DOHH2 (cell line): Measurements from ENCODE around the gene PDGFC.

Source experiments
- H3F3A ChIP-seq: fragments of 200-600 bp; sonication (generic), shearing (Covaris generic); 2 replicates; pipeline ENCODE4 v1.6.0; 2016; ENCODE audit warnings: antibody characterized with exemption, mild to moderate bottlenecking; ENCODE audit not compliant: control insufficient read depth, insufficient read depth
- H3K27ac ChIP-seq: fragments of 200-600 bp; sonication (generic); 2 replicates; pipeline ENCODE4 v1.5.1; 2014; ENCODE audit warnings: low read depth, mild to moderate bottlenecking, low read length, moderate library complexity
- H3K27me3 ChIP-seq: fragments of 200-600 bp; sonication (generic); 2 replicates; pipeline ENCODE4 v1.6.1; 2014; ENCODE audit warnings: mild to moderate bottlenecking, low read length, mixed read lengths; ENCODE audit not compliant: control insufficient read depth
- H3K36me3 ChIP-seq: fragments of 200-600 bp; sonication (generic); 2 replicates; pipeline ENCODE4 v1.6.1; 2014; ENCODE audit warnings: mild to moderate bottlenecking, low read length, moderate library complexity, mixed read lengths; ENCODE audit not compliant: control insufficient read depth
- H3K4me1 ChIP-seq: fragments of 200-600 bp; sonication (generic); 2 replicates; pipeline ENCODE4 v1.6.1; 2014; ENCODE audit warnings: mild to moderate bottlenecking, low read length, mixed read lengths; ENCODE audit not compliant: control insufficient read depth
- H3K4me2 ChIP-seq: fragments of 200-600 bp; sonication (generic); 2 replicates; pipeline ENCODE4 v1.6.0; 2014; ENCODE audit warnings: mild to moderate bottlenecking, low read length, moderate library complexity
- H3K4me3 ChIP-seq: fragments of 200-600 bp; sonication (generic); 2 replicates; pipeline ENCODE4 v1.5.1; 2014; ENCODE audit warnings: mild to moderate bottlenecking, low read length, mixed read lengths
- H3K79me2 ChIP-seq: fragments of 200-600 bp; sonication (generic); 2 replicates; pipeline ENCODE4 v1.6.1; 2014; ENCODE audit warnings: mild to moderate bottlenecking, low read length, mixed read lengths; ENCODE audit not compliant: control insufficient read depth
- H3K9me2 ChIP-seq: fragments of 200-600 bp; sonication (generic); replicated peaks from 2 replicates; pipeline ENCODE4 v1.6.1; 2014; ENCODE audit warnings: mild to moderate bottlenecking, low read length, mixed read lengths; ENCODE audit not compliant: control insufficient read depth
- H3K9me3 ChIP-seq: fragments of 200-600 bp; sonication (generic); 2 replicates; pipeline ENCODE4 v1.6.1; 2014; ENCODE audit warnings: antibody characterized with exemption, low read length, mixed read lengths; ENCODE audit not compliant: control insufficient read depth, insufficient read depth
- H4K20me1 ChIP-seq: fragments of 200-600 bp; sonication (generic); 2 replicates; pipeline ENCODE4 v1.6.0; 2014; ENCODE audit warnings: low read depth, mild to moderate bottlenecking, antibody characterized with exemption, low read length, moderate library complexity; ENCODE audit not compliant: control insufficient read depth, insufficient read depth
- EZH2phosphoT487 ChIP-seq: fragments of 200-600 bp; sonication (generic); IDR thresholded peaks from 2 replicates; pipeline ENCODE4 v1.6.1; 2017; ENCODE audit warnings: borderline replicate concordance, mild to moderate bottlenecking, antibody characterized with exemption, low read length, moderate library complexity, mixed read lengths
- TF ChIP-seq, protein P1 (sequence below): fragments of 200-600 bp; sonication (generic); IDR thresholded peaks from one replicate; pipeline ENCODE4 v1.5.1; 2014; ENCODE audit warnings: antibody characterized with exemption, mild to moderate bottlenecking, low read depth, low read length; ENCODE audit not compliant: poor library complexity, severe bottlenecking

Gene PDGFC

DNA sequence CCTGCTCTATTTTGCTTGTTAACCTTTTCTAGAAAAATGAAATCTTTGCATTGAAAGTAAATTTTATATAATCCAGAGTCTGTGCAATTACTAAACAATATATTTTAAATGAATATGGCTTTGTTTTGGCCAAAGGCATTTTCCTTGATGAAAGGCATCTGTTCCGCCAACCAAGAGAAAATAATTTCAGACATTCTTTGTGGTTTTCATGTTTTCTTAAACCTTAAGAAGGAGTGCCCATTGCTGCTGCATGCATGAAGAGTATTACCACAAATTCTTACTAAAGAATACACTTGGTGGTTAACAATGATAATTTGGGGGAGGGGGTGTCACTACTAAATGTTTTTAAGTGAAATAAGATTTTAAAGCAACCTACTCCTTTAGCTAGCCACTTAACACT is 2.7 kb upstream of the PDGFC start:
- H3K4me3 ChIP-seq = no peak overlapping the region
- H4K20me1 ChIP-seq = no peaks in the 10 kb centered on the region
- TF ChIP-seq EZH2phosphoT487 = no peak
- TF ChIP-seq, protein P1, sequence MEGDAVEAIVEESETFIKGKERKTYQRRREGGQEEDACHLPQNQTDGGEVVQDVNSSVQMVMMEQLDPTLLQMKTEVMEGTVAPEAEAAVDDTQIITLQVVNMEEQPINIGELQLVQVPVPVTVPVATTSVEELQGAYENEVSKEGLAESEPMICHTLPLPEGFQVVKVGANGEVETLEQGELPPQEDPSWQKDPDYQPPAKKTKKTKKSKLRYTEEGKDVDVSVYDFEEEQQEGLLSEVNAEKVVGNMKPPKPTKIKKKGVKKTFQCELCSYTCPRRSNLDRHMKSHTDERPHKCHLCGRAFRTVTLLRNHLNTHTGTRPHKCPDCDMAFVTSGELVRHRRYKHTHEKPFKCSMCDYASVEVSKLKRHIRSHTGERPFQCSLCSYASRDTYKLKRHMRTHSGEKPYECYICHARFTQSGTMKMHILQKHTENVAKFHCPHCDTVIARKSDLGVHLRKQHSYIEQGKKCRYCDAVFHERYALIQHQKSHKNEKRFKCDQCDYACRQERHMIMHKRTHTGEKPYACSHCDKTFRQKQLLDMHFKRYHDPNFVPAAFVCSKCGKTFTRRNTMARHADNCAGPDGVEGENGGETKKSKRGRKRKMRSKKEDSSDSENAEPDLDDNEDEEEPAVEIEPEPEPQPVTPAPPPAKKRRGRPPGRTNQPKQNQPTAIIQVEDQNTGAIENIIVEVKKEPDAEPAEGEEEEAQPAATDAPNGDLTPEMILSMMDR = no peak
- no peaks in the 10 kb centered on the region for H3K9me3 ChIP-seq
- H3K79me2 ChIP-seq = no peaks in the 10 kb centered on the region
- H3K27me3 ChIP-seq = no peaks in the 10 kb centered on the region
- H3K27ac ChIP-seq = no peak overlapping the region
- H3F3A ChIP-seq = no peaks in the 10 kb centered on the region
- no peaks in the 10 kb centered on the region for H3K36me3 ChIP-seq
- no peak overlapping the region for H3K4me2 ChIP-seq
- no peaks in the 10 kb centered on the region for H3K9me2 ChIP-seq
- no peaks in the 10 kb centered on the region for H3K4me1 ChIP-seq

DNA sequence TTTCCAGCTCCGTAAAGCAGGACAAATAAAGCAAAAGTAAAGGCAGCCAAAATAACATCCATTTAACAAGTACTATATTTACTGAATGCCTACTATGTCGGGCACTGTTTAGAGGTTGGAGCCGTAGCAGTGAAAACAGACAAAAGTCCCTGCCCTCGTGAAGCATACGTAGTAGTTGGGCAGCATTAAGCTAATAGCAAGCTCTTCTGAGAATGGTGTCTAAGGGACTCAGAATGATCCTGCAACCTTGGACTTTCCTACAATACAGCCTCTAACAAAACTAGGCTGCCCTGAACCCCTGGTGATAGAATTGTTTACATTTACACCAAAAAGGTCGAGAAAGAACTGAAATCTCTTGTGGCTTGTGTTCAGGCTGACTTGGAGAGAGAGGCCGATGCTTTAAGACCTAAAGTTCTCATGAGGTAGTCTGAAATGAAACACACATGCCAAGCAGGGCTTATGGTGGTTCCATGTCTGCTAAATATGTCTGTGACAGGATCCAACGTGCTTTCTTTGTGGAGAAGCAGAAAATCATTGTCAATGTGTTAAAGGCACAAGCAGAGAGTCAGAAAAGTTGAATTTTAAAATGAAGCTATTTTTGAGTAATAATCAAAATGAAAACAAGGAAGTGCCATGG is 898 bp upstream of the PDGFC start:
- H3K4me2 ChIP-seq = no peak overlapping the region

DNA sequence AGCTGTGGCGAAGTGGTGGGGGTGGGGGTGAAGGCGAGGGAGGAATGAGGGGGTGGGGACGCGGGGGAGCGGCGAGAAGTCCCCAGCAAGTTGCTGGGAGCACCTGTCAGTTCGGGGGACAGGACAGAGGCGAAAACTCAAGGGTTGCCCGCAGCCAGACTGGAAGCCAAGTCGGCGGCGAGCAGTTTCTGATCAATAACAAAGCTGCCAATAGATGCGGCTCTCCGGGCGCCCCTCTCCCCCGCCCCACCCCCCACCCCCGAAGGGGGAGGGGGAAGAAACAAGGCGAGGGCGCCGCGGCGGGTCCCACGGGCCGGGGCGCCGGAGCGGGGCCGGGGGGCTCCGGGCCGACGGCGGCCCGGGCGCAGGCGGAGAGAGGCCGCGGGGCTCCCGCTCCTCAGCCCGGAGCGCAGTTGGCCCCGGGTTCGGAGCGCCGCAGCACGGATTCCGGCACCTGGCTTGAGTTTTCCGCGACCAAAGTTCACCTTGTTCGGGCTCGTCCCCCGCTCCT is 379 bp downstream of the PDGFC start:
- H3F3A ChIP-seq = no peaks in the 10 kb centered on the region
- H3K4me3 ChIP-seq = no peak overlapping the region
- H4K20me1 ChIP-seq = no peaks in the 10 kb centered on the region
- H3K36me3 ChIP-seq = no peaks in the 10 kb centered on the region
- H3K27me3 ChIP-seq = no peaks in the 10 kb centered on the region
- no peaks in the 10 kb centered on the region for H3K4me1 ChIP-seq
- H3K4me2 ChIP-seq = no peak overlapping the region
- no peak overlapping the region for H3K27ac ChIP-seq
- H3K9me3 ChIP-seq = no peaks in the 10 kb centered on the region
- no peaks in the 10 kb centered on the region for H3K79me2 ChIP-seq
- no peaks in the 10 kb centered on the region for H3K9me2 ChIP-seq
- TF ChIP-seq, protein P1 = no peak
- no peak for TF ChIP-seq EZH2phosphoT487

More for the DNA sequence above, 898 bp upstream of the PDGFC start:
- H3K4me1 ChIP-seq = no peaks in the 10 kb centered on the region
- no peaks in the 10 kb centered on the region for H3K9me3 ChIP-seq
- H3K4me3 ChIP-seq = no peak overlapping the region
- no peaks in the 10 kb centered on the region for H3K36me3 ChIP-seq
- TF ChIP-seq, protein P1 = no peak
- no peak for TF ChIP-seq EZH2phosphoT487
- no peaks in the 10 kb centered on the region for H3F3A ChIP-seq
- H3K27me3 ChIP-seq = no peaks in the 10 kb centered on the region
- no peaks in the 10 kb centered on the region for H4K20me1 ChIP-seq
- no peak overlapping the region for H3K27ac ChIP-seq
- no peaks in the 10 kb centered on the region for H3K79me2 ChIP-seq
- H3K9me2 ChIP-seq = no peaks in the 10 kb centered on the region
